HepG2 (cell line): ENCODE results near the gene OR5AP2. TPM values are rescaled to one million over a fixed set of nuclear protein-coding genes. Genes with fewer than 3 reads are reported as not detected.

Source experiments
- ATAC-seq: fragments of 200-7000 bp; cut with Tn5 transposase; 3 replicates; pipeline ENCODE4 v1.9.1; 2020; ENCODE audit warnings: mild to moderate bottlenecking, moderate library complexity
- BruUV-seq: library from RNA; stranded (reverse); fragments of 400-500 nt; replicated peaks from 2 replicates; lab custom pipeline; 2021; lab: Mats Ljungman, UMichigan
- CTCF ChIA-PET: fragments of 300-600 bp; formaldehyde crosslinking; extraction: SDS; loops from one replicate; lab custom pipeline; 2021; ENCODE audit warnings: low total read pairs, inconsistent platforms, low intra/inter-chr PET ratio; lab: Yijun Ruan, JAX
- POLR2A ChIA-PET: fragments of 350-600 bp; sonication (Branson Sonifier 250); formaldehyde crosslinking; loops from one replicate; lab custom pipeline; 2020; ENCODE audit warnings: antibody characterized with exemption, inconsistent platforms; lab: Yijun Ruan, JAX
- DNase-seq: peaks from one replicate; pipeline ENCODE4 v3.0.0-alpha.2; 2015; ENCODE audit warnings: low spot score
- FAIRE-seq: peaks from 3 replicates; lab custom pipeline; 2011; peaks lifted over from hg19 to GRCh38; lab: Jason Lieb, UNC
- H2AFZ ChIP-seq: one replicate; pipeline ENCODE4 v1.6.1; 2011; ENCODE audit warnings: low read length, inconsistent platforms
- H3K27ac ChIP-seq: fragments of 300-600 bp; 3 replicates; pipeline ENCODE4 v1.8.0; 2011; ENCODE audit warnings: mixed run types, mild to moderate bottlenecking, mixed read lengths, low read length, inconsistent platforms; ENCODE audit not compliant: insufficient read depth; ENCODE audit errors: extremely low read length
- H3K27me3 ChIP-seq, 2 experiments: fragments of 200-600 bp in 1 of 2; 2 replicates in 1 of 2; 3 replicates in 1 of 2; pipeline versions ENCODE4 v1.6.0 to v1.8.0; 2011; ENCODE audit warnings: low read length in 2 of 2, mild to moderate bottlenecking in 2 of 2, moderate library complexity in 2 of 2, inconsistent platforms in 1 of 2; ENCODE audit not compliant: insufficient read depth in 2 of 2, control insufficient read depth in 1 of 2
- H3K36me3 ChIP-seq, 2 experiments: fragments of 200-600 bp in 1 of 2; replicated peaks in 1 of 2; 2 replicates in 1 of 2; 3 replicates in 1 of 2; pipeline versions ENCODE4 v1.5.1 to v1.8.0; 2011; ENCODE audit warnings: low read length in 2 of 2, inconsistent platforms in 1 of 2; ENCODE audit not compliant: insufficient read depth in 2 of 2, control insufficient read depth in 1 of 2
- H3K4me1 ChIP-seq: 2 replicates; pipeline ENCODE4 v1.5.1; 2012; ENCODE audit warnings: low read length, inconsistent platforms; ENCODE audit not compliant: insufficient read depth
- H3K4me2 ChIP-seq: 2 replicates; pipeline ENCODE4 v1.6.0; 2011; ENCODE audit warnings: low read depth, low read length, inconsistent platforms
- H3K4me3 ChIP-seq, 3 experiments: fragments of 200-600 bp in 1 of 3; sonication (generic), shearing (Covaris generic) in 1 of 3; replicated peaks in 1 of 3; 2 replicates each; pipeline ENCODE4 v1.5.1; 2011 to 2016; ENCODE audit warnings: low read length in 3 of 3, inconsistent platforms in 2 of 3, low read depth in 2 of 3, mild to moderate bottlenecking in 2 of 3, control low read depth in 1 of 3, mixed read lengths in 1 of 3; ENCODE audit not compliant: insufficient read depth in 1 of 3
- H3K79me2 ChIP-seq: one replicate; pipeline ENCODE4 v1.6.1; 2011; ENCODE audit warnings: low read length, inconsistent platforms; ENCODE audit not compliant: insufficient read depth
- H3K9ac ChIP-seq: 2 replicates; pipeline ENCODE4 v1.6.0; 2011; ENCODE audit warnings: mild to moderate bottlenecking, low read depth, low read length, inconsistent platforms; ENCODE audit not compliant: insufficient read depth
- H3K9me3 ChIP-seq: 2 replicates; pipeline ENCODE4 v1.5.1; 2012; ENCODE audit warnings: mild to moderate bottlenecking, low read length
- H4K20me1 ChIP-seq: 2 replicates; pipeline ENCODE4 v1.6.0; 2011; ENCODE audit warnings: inconsistent platforms, mild to moderate bottlenecking, low read length, moderate library complexity; ENCODE audit not compliant: insufficient read depth
- ATF2 ChIP-seq: sonication (generic); formaldehyde crosslinking; IDR thresholded peaks from 2 replicates; pipeline ENCODE4 v1.4.0; 2020; ENCODE audit warnings: missing genetic modification reagents
- DBP ChIP-seq: sonication (generic); formaldehyde crosslinking; IDR thresholded peaks from 2 replicates; pipeline ENCODE4 v1.4.0; 2020; ENCODE audit warnings: missing genetic modification reagents; ENCODE audit errors: not compliant biosample characterization
- KDM6A ChIP-seq: IDR thresholded peaks from 2 replicates; pipeline ENCODE4 v1.6.1; 2016; ENCODE audit warnings: low read depth
- KLF16 ChIP-seq, 2 experiments: sonication (generic) in 1 of 2; formaldehyde crosslinking in 1 of 2; IDR thresholded peaks; 2 replicates each; pipeline versions ENCODE4 v1.6.1 to v1.8.0; 2016 to 2023; ENCODE audit warnings: missing genetic modification reagents in 2 of 2, missing compliant biosample characterization in 1 of 2
- NR0B2 ChIP-seq: sonication (generic); formaldehyde crosslinking; IDR thresholded peaks from 2 replicates; pipeline ENCODE4 v1.4.0; 2020; ENCODE audit warnings: mild to moderate bottlenecking, missing genetic modification reagents
- SOX6 ChIP-seq, 2 experiments: fragments of 450-650 bp in 1 of 2; sonication (generic) in 1 of 2; formaldehyde crosslinking in 1 of 2; IDR thresholded peaks; 2 replicates each; pipeline versions ENCODE4 v1.4.0 to v1.6.1; 2017 to 2020; ENCODE audit warnings: antibody characterized with exemption in 1 of 2, mild to moderate bottlenecking in 1 of 2, missing genetic modification reagents in 1 of 2
- TEAD2 ChIP-seq: sonication (generic); formaldehyde crosslinking; IDR thresholded peaks from 2 replicates; pipeline ENCODE4 v1.9.0; 2021; ENCODE audit warnings: missing genetic modification reagents
- ZNF430 ChIP-seq: sonication (generic); formaldehyde crosslinking; IDR thresholded peaks from 2 replicates; pipeline ENCODE4 v1.9.0; 2021; ENCODE audit warnings: mild to moderate bottlenecking, missing genetic modification reagents
- ZNF530 ChIP-seq: sonication (generic); formaldehyde crosslinking; IDR thresholded peaks from 2 replicates; pipeline ENCODE4 v1.5.0; 2020; ENCODE audit warnings: low read depth, mild to moderate bottlenecking, missing genetic modification reagents
- ZNF567 ChIP-seq: sonication (generic); formaldehyde crosslinking; IDR thresholded peaks from 2 replicates; pipeline ENCODE4 v1.8.1; 2023; ENCODE audit warnings: mild to moderate bottlenecking, missing genetic modification reagents, borderline replicate concordance
- ZNF737 ChIP-seq: sonication (generic); formaldehyde crosslinking; IDR thresholded peaks from 2 replicates; pipeline ENCODE4 v1.5.0; 2020; ENCODE audit warnings: missing genetic modification reagents, mild to moderate bottlenecking, borderline replicate concordance
- WGBS: methylation state at CpG from one replicate; pipeline ENCODE4 v1.1.6; 2017; ENCODE audit warnings: low lambda C conversion rate; 5-methylcytosine and 5-hydroxymethylcytosine counted together
- in situ Hi-C: cut with HindIII; loops from 2 replicates; pipeline ENCODE4 v1.10.0; 2017; ENCODE audit warnings: low pct_unique_long_range_greater_than_20kb; ENCODE audit not compliant: extremely low pct_ligation_motif_present
- intact Hi-C: fragments of 100-400 bp; cut with micrococcal nuclease; formaldehyde crosslinking; loops from one replicate; pipeline ENCODE4 v1.10.0; 2022; ENCODE audit not compliant: unreplicated experiment
- polyA plus RNA-seq, 8 experiments: library from polyadenylated mRNA; depleted of rRNA in 3 of 8; stranded (reverse) in 7 of 8; unstranded in 1 of 8; fragments of >200 nt; fragmentation: Illumina TruSeq in 4 of 8; extraction: Trizol in 4 of 8; gene quantifications; 2 replicates each; pipeline versions ENCODE4 v1.2.1 to v1.2.3, GENCODE V29; 2011 to 2016; ENCODE audit warnings: low read depth in 4 of 8, missing spikeins in 1 of 8, mixed read lengths in 1 of 8; ENCODE audit not compliant: insufficient read depth in 1 of 8
- total RNA-seq, 5 experiments: library from RNA; depleted of rRNA; stranded (reverse); fragments of >200 nt; fragmentation: Illumina TruSeq; extraction: Trizol; gene quantifications; 2 replicates each; pipeline ENCODE4 v1.2.3, GENCODE V29; 2016; ENCODE audit warnings: low read depth in 1 of 5

Gene OR5AP2
- total and polyA plus RNA-seq, 2 of the 13 experiments (the other 11 are each of a cell fraction or from before 2014, with no cell fraction given) = not detected

GRCh38 chr11:56670984-56671383 is 28.7 kb upstream of the OR5AP2 start (continued):
- TF ChIP-seq DBP (CRISPR knock-in tag) = no peak
- no peak for TF ChIP-seq KLF16 (CRISPR knock-in tag; IDR thresholded peaks at IDR 0.05)

GRCh38 chr11:56663386-56663785 is 21.1 kb upstream of the OR5AP2 start, which contains the start of gene OR5AR1:
OR5AR1 (plus strand) TSS chr11:56663686; CDS start chr11:56663686, 0 bp downstream.
- no peaks in the 10 kb centered on the region for H3K79me2 ChIP-seq
- no peak within 1 kb of the TSS for H3K4me2 ChIP-seq
- no peak for ATAC-seq
- H4K20me1 ChIP-seq = no peaks in the 10 kb centered on the region
- intact Hi-C loops (no loop called here), in situ Hi-C loops (no loop called here)
- ChIA-PET CTCF (no interaction called here), POLR2A (no interaction called here)
- TF ChIP-seq KDM6A (CRISPR knock-in tag) = no peak
- TF ChIP-seq ZNF530 (CRISPR knock-in tag) = no peak
- no peak for TF ChIP-seq SOX6 (IDR thresholded peaks at IDR 0.05)
- TF ChIP-seq SOX6 (CRISPR knock-in tag; IDR thresholded peaks at IDR 0.05) = no peak
- TF ChIP-seq ZNF430 (CRISPR knock-in tag) = no peak
- no peak for TF ChIP-seq TEAD2 (CRISPR knock-in tag)
- no peak for TF ChIP-seq ATF2 (CRISPR knock-in tag)
- no peak for TF ChIP-seq ZNF567 (CRISPR knock-in tag)
- TF ChIP-seq NR0B2 (CRISPR knock-in tag) = no peak
- TF ChIP-seq ZNF737 (CRISPR knock-in tag) = no peak
- H3K27ac ChIP-seq = no peak within 1 kb of the TSS
- H3K9me3 ChIP-seq = no peaks in the 10 kb centered on the region
- no peak for FAIRE-seq
- no peaks in the 10 kb centered on the region for H3K4me1 ChIP-seq
- BruUV-seq = no TSS peak
- no peaks in the 10 kb centered on the region for H3K27me3 ChIP-seq
- DNase-seq = no peak
- H3K36me3 ChIP-seq = no peaks in the 10 kb centered on the region
- H3K4me3 ChIP-seq = no peak within 1 kb of the TSS
- 5% methylated on average over 2 of the region's 2 CpGs for WGBS
- no peak within 1 kb of the TSS for H2AFZ ChIP-seq
- H3K9ac ChIP-seq = no peak within 1 kb of the TSS
